NB4 (cell line): ENCODE data around the gene POFUT1.

ENCODE experiments used
- CTCF ChIP-seq: IDR thresholded peaks from one replicate; pipeline ENCODE4 v1.5.1; 2012; ENCODE audit warnings: low read depth, low read length
- MYC ChIP-seq: IDR thresholded peaks from 2 replicates; pipeline ENCODE4 v1.6.1; 2011; ENCODE audit warnings: low read depth, low read length
- POLR2A ChIP-seq: IDR thresholded peaks from 2 replicates; pipeline ENCODE4 v1.6.1; 2011; ENCODE audit warnings: mild to moderate bottlenecking; ENCODE audit not compliant: insufficient read length; ENCODE audit errors: extremely low read depth

- TF ChIP-seq CTCF (no peak), MYC (no peak), POLR2A (no peak)
Measured at GRCh38 chr20:32215147-32215546, 7.5 kb downstream of the POFUT1 start.
